Endothelial cell of umbilical vein (primary cell): ENCODE data around the gene CERS2.

Source experiments
- POLR2A ChIP-seq: IDR thresholded peaks from 2 replicates; pipeline ENCODE4 v1.6.1; 2012; ENCODE audit warnings: low read depth, mild to moderate bottlenecking, control low read depth, low read length
- TF ChIP-seq, protein P1 (sequence below), 2 donors: IDR thresholded peaks; 1 replicate in 1 of 2; 2 replicates in 1 of 2; pipeline ENCODE4 v1.5.1; 2011; ENCODE audit warnings: low read length in 2 of 2, mild to moderate bottlenecking in 2 of 2, moderate library complexity in 2 of 2, control low read depth in 1 of 2, inconsistent platforms in 1 of 2, low read depth in 1 of 2; ENCODE audit not compliant: insufficient read depth in 1 of 2; ENCODE audit errors: extremely low read depth in 1 of 2

DNA sequence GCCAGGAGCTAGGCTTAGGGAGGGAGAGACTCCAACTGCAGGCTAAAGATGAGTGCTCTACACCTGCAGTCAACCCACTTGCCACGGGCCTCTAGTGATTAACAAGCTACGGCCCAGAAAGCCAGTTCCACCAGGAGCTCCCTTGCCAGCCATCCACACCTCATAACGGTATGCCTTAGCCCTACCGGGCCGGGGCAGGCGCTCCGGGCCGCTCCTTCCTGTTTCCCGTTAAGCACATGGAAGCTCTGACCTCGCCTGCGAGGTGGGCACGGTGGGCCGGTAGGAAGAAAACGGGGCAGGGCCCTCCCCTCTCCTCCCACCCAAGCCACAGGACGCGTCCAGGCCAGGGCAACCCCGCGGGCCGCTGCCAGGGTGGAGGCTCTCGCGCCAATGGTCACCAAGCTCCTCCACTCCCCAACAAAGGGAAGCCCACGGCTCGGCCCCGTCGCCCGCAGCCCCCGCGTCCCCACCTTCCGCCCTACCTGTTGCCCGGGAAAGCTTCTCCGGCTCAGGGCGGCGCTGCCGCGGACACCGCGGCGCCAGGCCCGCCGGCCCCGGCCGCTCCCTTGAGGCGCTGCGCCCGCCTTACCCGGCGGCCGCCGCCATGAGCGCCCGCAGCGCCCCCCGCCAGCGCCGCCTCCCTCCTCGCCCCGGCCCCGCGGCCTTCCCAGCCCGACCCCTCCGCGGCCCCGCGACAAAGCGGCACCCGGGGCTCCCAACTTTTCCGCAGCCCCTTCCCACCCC, 627 bp downstream of the CERS2 start:
- peak; percentile 51 for TF ChIP-seq POLR2A
- TF ChIP-seq, protein P1, sequence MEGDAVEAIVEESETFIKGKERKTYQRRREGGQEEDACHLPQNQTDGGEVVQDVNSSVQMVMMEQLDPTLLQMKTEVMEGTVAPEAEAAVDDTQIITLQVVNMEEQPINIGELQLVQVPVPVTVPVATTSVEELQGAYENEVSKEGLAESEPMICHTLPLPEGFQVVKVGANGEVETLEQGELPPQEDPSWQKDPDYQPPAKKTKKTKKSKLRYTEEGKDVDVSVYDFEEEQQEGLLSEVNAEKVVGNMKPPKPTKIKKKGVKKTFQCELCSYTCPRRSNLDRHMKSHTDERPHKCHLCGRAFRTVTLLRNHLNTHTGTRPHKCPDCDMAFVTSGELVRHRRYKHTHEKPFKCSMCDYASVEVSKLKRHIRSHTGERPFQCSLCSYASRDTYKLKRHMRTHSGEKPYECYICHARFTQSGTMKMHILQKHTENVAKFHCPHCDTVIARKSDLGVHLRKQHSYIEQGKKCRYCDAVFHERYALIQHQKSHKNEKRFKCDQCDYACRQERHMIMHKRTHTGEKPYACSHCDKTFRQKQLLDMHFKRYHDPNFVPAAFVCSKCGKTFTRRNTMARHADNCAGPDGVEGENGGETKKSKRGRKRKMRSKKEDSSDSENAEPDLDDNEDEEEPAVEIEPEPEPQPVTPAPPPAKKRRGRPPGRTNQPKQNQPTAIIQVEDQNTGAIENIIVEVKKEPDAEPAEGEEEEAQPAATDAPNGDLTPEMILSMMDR (IDR thresholded peaks at IDR 0.05; ENCODE audit: extremely low read depth in 1 of 2, insufficient read depth in 1 of 2, low read depth in 1 of 2, low read length in 2 of 2): no peak
